ENCODE measurements around the gene ALLC.

ALLC gene

GRCh38 chr2:3647246-3647645 lies 10.8 kb upstream of the ALLC start:
- DNase-seq = no peak
- no peak overlapping the region for H3K18ac ChIP-seq (ENCODE audit: low read length)

DNA sequence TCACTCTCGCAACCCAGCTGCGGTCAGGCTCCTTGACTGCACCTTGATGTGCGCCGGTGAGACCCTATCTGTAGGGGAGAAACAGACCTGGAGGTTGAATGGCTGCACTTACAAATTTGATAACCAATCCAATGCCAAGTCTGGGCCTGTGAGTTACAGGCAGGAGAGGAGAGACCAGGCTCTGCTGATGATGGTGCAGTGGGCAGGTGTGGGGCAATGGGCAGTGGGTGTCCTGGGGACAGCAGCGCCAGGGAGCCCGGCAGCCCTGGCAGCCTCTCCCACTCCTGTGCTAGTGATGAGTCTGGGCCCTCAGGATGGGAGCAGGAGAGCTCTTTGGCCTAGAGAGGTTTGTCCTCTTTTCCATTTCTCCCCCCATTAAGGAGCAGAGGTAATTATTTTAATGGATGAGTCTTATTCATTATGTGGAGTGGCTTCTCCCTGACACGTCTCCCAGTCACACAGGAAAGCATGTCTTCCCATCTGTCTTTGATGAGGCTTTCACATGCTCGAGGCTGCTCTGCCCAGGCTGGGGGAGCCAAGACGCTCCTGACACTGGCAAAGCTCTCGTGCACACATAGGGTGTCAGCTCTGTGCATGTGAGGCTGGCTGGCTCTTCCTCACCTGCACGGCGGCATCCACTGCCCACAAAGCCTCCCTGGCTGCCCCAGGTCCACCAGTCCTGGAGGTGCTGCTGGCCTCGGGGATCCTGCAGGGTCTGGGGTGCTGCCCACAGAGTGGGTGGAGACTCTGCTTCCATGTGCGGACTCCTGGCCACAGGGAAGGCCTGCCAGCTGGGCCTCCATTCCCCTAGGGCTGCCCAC lies 10.0 kb upstream of the ALLC start:
- Histone ChIP-seq H3K4me1 (ENCODE audit: control insufficient read depth, low read depth, low read length) (no peaks in the 10 kb centered on the region), H2BK15ac (replicated peaks; ENCODE audit: low read depth) (no peak overlapping the region), H2AK5ac (ENCODE audit: low read length) (no peak overlapping the region), H2BK120ac (ENCODE audit: low read depth, low read length) (no peak overlapping the region), H3K23ac (ENCODE audit: low read length) (no peak overlapping the region), H3K79me2 (ENCODE audit: control insufficient read depth, insufficient read depth, low read length) (no peaks in the 10 kb centered on the region), H3K27me3 (ENCODE audit: insufficient read depth, low read length, poor library complexity) (no peaks in the 10 kb centered on the region), H3K4ac (ENCODE audit: low read depth, low read length) (no peak overlapping the region), H3K56ac (ENCODE audit: low read length) (no peak overlapping the region), H3K79me1 (ENCODE audit: low read length) (no peaks in the 10 kb centered on the region), H3K4me3 (ENCODE audit: low read length) (no peak overlapping the region), H4K5ac (ENCODE audit: low read length) (no peak overlapping the region), H3K9ac (ENCODE audit: low read length) (no peak overlapping the region), H3K27ac (ENCODE audit: low read depth, low read length) (no peak overlapping the region), H2BK5ac (ENCODE audit: low read length) (no peak overlapping the region), H3K36me3 (ENCODE audit: control insufficient read depth, insufficient read depth, low read length) (no peaks in the 10 kb centered on the region), H3K18ac (ENCODE audit: low read length) (no peak overlapping the region), H3K4me2 (ENCODE audit: low read length) (no peak overlapping the region), H4K8ac (ENCODE audit: low read depth, low read length) (no peak overlapping the region)
- DNase-seq = no peak
- no CpG with 5 or more reads among the region's 14 CpGs for WGBS (ENCODE audit: extremely low coverage, insufficient coverage, low lambda C conversion rate)

More at GRCh38 chr2:3647246-3647645, 10.8 kb upstream of the ALLC start:
- Histone ChIP-seq H2BK120ac (ENCODE audit: low read depth, low read length) (no peak overlapping the region), H3K4me2 (ENCODE audit: low read length) (no peak overlapping the region), H4K8ac (ENCODE audit: low read depth, low read length) (no peak overlapping the region), H3K4ac (ENCODE audit: low read depth, low read length) (no peak overlapping the region), H3K23ac (ENCODE audit: low read length) (no peak overlapping the region), H3K56ac (ENCODE audit: low read length) (no peak overlapping the region), H4K5ac (ENCODE audit: low read length) (no peak overlapping the region), H2BK5ac (ENCODE audit: low read length) (no peak overlapping the region), H3K27ac (ENCODE audit: low read depth, low read length) (no peak overlapping the region), H3K79me1 (ENCODE audit: low read length) (no peaks in the 10 kb centered on the region), H2AK5ac (ENCODE audit: low read length) (no peak overlapping the region), H3K79me2 (ENCODE audit: control insufficient read depth, insufficient read depth, low read length) (no peaks in the 10 kb centered on the region), H3K4me3 (ENCODE audit: low read length) (no peak overlapping the region), H2BK15ac (replicated peaks; ENCODE audit: low read depth) (no peak overlapping the region), H3K27me3 (ENCODE audit: insufficient read depth, low read length, poor library complexity) (no peaks in the 10 kb centered on the region), H3K4me1 (ENCODE audit: control insufficient read depth, low read depth, low read length) (no peaks in the 10 kb centered on the region), H3K9ac (ENCODE audit: low read length) (no peak overlapping the region), H3K36me3 (ENCODE audit: control insufficient read depth, insufficient read depth, low read length) (no peaks in the 10 kb centered on the region)
- WGBS (ENCODE audit: extremely low coverage, insufficient coverage, low lambda C conversion rate) = no CpG with 5 or more reads among the region's 13 CpGs

DNA sequence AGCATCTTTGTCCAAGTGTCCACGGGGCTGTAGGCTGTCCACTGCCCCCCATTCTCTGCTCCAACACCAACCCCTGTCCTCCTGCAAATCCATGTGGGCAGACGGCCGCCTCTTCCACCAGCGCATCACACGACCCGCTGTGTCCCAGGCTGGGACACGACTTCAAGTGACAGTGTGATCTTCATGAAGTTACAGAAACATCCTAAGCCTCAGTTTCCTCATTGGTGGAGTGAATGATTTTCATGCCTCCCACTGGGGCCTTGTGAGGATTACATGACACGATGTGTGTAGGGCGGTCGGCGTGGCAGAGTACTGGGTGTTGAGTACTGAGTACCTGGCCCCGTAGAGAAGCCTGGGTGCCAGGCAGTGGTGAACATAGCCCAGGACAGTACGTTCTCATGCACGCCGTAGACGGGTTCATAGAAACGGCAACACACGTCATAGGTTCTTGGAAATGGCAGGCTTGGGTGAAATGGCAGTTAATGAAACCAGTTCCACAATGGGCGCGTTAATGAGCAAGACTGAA lies 9.3 kb upstream of the ALLC start:
- no peak overlapping the region for H3K56ac ChIP-seq (ENCODE audit: low read length)
- no peaks in the 10 kb centered on the region for H3K79me1 ChIP-seq (ENCODE audit: low read length)
- WGBS (ENCODE audit: extremely low coverage, insufficient coverage, low lambda C conversion rate) = no CpG with 5 or more reads among the region's 20 CpGs
- no peak overlapping the region for H3K4ac ChIP-seq (ENCODE audit: low read depth, low read length)
- no peak overlapping the region for H3K18ac ChIP-seq (ENCODE audit: low read length)
- H3K36me3 ChIP-seq (ENCODE audit: control insufficient read depth, insufficient read depth, low read length) = no peaks in the 10 kb centered on the region
- no peak overlapping the region for H3K4me2 ChIP-seq (ENCODE audit: low read length)
- no peaks in the 10 kb centered on the region for H3K79me2 ChIP-seq (ENCODE audit: control insufficient read depth, insufficient read depth, low read length)
- no peak overlapping the region for H3K27ac ChIP-seq (ENCODE audit: low read depth, low read length)
- H2BK15ac ChIP-seq (replicated peaks; ENCODE audit: low read depth) = no peak overlapping the region
- H2BK120ac ChIP-seq (ENCODE audit: low read depth, low read length) = no peak overlapping the region
- H4K5ac ChIP-seq (ENCODE audit: low read length) = no peak overlapping the region
- no peak overlapping the region for H2BK5ac ChIP-seq (ENCODE audit: low read length)
- no peak overlapping the region for H4K8ac ChIP-seq (ENCODE audit: low read depth, low read length)
- H3K9ac ChIP-seq (ENCODE audit: low read length) = no peak overlapping the region
- H2AK5ac ChIP-seq (ENCODE audit: low read length) = no peak overlapping the region
- H3K27me3 ChIP-seq (ENCODE audit: insufficient read depth, low read length, poor library complexity) = no peaks in the 10 kb centered on the region
- no peak overlapping the region for H3K4me3 ChIP-seq (ENCODE audit: low read length)
- H3K4me1 ChIP-seq (ENCODE audit: control insufficient read depth, low read depth, low read length) = no peaks in the 10 kb centered on the region
- DNase-seq = no peak
- no peak overlapping the region for H3K23ac ChIP-seq (ENCODE audit: low read length)

DNA sequence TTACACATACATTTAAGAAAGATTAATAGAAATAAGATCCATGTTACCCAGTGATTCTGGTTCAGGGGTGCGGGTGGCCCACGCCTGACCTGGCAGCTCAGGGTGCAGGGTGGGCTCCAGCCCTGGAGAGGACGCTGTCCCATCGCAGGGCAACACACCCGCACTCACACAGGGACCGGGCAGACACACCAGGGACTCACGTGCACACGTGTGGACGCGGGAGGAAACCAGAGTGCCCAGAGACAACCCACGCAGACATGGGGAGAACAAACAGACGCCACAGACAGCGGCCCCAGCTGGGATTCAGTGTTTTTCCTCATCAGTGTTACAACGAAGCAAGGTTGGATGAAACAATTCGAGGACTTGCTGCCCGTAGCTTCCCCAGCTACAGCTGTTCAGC lies 8.4 kb upstream of the ALLC start:
- Histone ChIP-seq H4K8ac (ENCODE audit: low read depth, low read length) (no peak overlapping the region), H3K56ac (ENCODE audit: low read length) (no peak overlapping the region), H3K27ac (ENCODE audit: low read depth, low read length) (no peak overlapping the region), H3K23ac (ENCODE audit: low read length) (no peak overlapping the region), H3K27me3 (ENCODE audit: insufficient read depth, low read length, poor library complexity) (no peaks in the 10 kb centered on the region), H2BK120ac (ENCODE audit: low read depth, low read length) (no peak overlapping the region), H3K4ac (ENCODE audit: low read depth, low read length) (no peak overlapping the region), H3K36me3 (ENCODE audit: control insufficient read depth, insufficient read depth, low read length) (no peaks in the 10 kb centered on the region), H3K4me3 (ENCODE audit: low read length) (no peak overlapping the region), H3K79me1 (ENCODE audit: low read length) (no peaks in the 10 kb centered on the region), H2BK5ac (ENCODE audit: low read length) (no peak overlapping the region), H2AK5ac (ENCODE audit: low read length) (no peak overlapping the region), H3K79me2 (ENCODE audit: control insufficient read depth, insufficient read depth, low read length) (no peaks in the 10 kb centered on the region), H3K9ac (ENCODE audit: low read length) (no peak overlapping the region), H4K5ac (ENCODE audit: low read length) (no peak overlapping the region), H3K4me1 (ENCODE audit: control insufficient read depth, low read depth, low read length) (no peaks in the 10 kb centered on the region), H2BK15ac (replicated peaks; ENCODE audit: low read depth) (no peak overlapping the region), H3K4me2 (ENCODE audit: low read length) (no peak overlapping the region), H3K18ac (ENCODE audit: low read length) (no peak overlapping the region)
- WGBS (ENCODE audit: extremely low coverage, insufficient coverage, low lambda C conversion rate) = no CpG with 5 or more reads among the region's 16 CpGs
- DNase-seq = no peak

- no peak overlapping the region for H3K9ac ChIP-seq (ENCODE audit: low read length)
- no peak for DNase-seq
- H3K56ac ChIP-seq (ENCODE audit: low read length) = peak overlapping the region; percentile 42
- no peak overlapping the region for H3K4me3 ChIP-seq (ENCODE audit: low read length)
- H2AK5ac ChIP-seq (ENCODE audit: low read length) = no peak overlapping the region
- H3K23ac ChIP-seq (ENCODE audit: low read length) = no peak overlapping the region
- H2BK15ac ChIP-seq (replicated peaks; ENCODE audit: low read depth) = no peak overlapping the region
- no peaks in the 10 kb centered on the region for H3K79me2 ChIP-seq (ENCODE audit: control insufficient read depth, insufficient read depth, low read length)
- H4K8ac ChIP-seq (ENCODE audit: low read depth, low read length) = no peak overlapping the region
- no peaks in the 10 kb centered on the region for H3K36me3 ChIP-seq (ENCODE audit: control insufficient read depth, insufficient read depth, low read length)
- H3K27me3 ChIP-seq (ENCODE audit: insufficient read depth, low read length, poor library complexity) = no peaks in the 10 kb centered on the region
- no CpG with 5 or more reads among the region's 20 CpGs for WGBS (ENCODE audit: extremely low coverage, insufficient coverage, low lambda C conversion rate)
- no peak overlapping the region for H2BK5ac ChIP-seq (ENCODE audit: low read length)
- no peaks in the 10 kb centered on the region for H3K79me1 ChIP-seq (ENCODE audit: low read length)
- H3K4me1 ChIP-seq (ENCODE audit: control insufficient read depth, low read depth, low read length) = no peaks in the 10 kb centered on the region
- no peak overlapping the region for H3K27ac ChIP-seq (ENCODE audit: low read depth, low read length)
- H4K5ac ChIP-seq (ENCODE audit: low read length) = no peak overlapping the region
- no peak overlapping the region for H3K18ac ChIP-seq (ENCODE audit: low read length)
- no peak overlapping the region for H2BK120ac ChIP-seq (ENCODE audit: low read depth, low read length)
- no peak overlapping the region for H3K4ac ChIP-seq (ENCODE audit: low read depth, low read length)
- no peak overlapping the region for H3K4me2 ChIP-seq (ENCODE audit: low read length)
These were observed 7.7 kb upstream of the ALLC start for GRCh38 chr2:3650140-3650920.
